H1 (cell line): ENCODE measurements around the gene PRR7. TPM values are rescaled to one million over a fixed set of nuclear protein-coding genes. Genes with fewer than 3 reads are reported as not detected.

Source experiments
- ASH2L ChIP-seq: fragments of 200-600, 300-600 bp; sonication (generic); IDR thresholded peaks from one replicate; pipeline ENCODE4 v1.7.1; 2017; ENCODE audit warnings: low read length
- GTF2F1 ChIP-seq: IDR thresholded peaks from 2 replicates; pipeline ENCODE4 v1.6.1; 2012; ENCODE audit warnings: low read depth, low read length, improper control_type of control experiment, borderline replicate concordance
- SAP30 ChIP-seq: fragments of 300-600 bp; sonication (generic); IDR thresholded peaks from 2 replicates; pipeline ENCODE4 v1.7.1; 2012; ENCODE audit warnings: low read length, moderate library complexity, mild to moderate bottlenecking, inconsistent platforms; ENCODE audit not compliant: insufficient read depth, insufficient replicate concordance
- polyA plus RNA-seq, 7 experiments: library from polyadenylated mRNA; depleted of rRNA in 3 of 7; stranded (reverse) in 5 of 7; unstranded in 2 of 7; fragments of >200 nt in 5 of 7; fragments of 200-250 nt in 2 of 7; gene quantifications; 1 replicate in 5 of 7; 2 replicates in 1 of 7; 4 replicates in 1 of 7; pipeline versions ENCODE4 v1.2.1 to v1.2.3, GENCODE V29; 2011 to 2013; ENCODE audit warnings: missing spikeins in 2 of 7, mixed read lengths in 2 of 7
- total RNA-seq: library from RNA; stranded (reverse); fragmentation: NEBNext Ultra II Directional; extraction: Animal tissue kit (Norgen Biotek cat#: 25700); gene quantifications from 2 replicates; pipeline ENCODE4 v1.2.1, GENCODE V29; 2021

Gene PRR7
- total and polyA plus RNA-seq, 2 of the 8 experiments (the other 6 are each of a cell fraction or from before 2014, with no cell fraction given): 8.0 to 11.8 TPM

DNA sequence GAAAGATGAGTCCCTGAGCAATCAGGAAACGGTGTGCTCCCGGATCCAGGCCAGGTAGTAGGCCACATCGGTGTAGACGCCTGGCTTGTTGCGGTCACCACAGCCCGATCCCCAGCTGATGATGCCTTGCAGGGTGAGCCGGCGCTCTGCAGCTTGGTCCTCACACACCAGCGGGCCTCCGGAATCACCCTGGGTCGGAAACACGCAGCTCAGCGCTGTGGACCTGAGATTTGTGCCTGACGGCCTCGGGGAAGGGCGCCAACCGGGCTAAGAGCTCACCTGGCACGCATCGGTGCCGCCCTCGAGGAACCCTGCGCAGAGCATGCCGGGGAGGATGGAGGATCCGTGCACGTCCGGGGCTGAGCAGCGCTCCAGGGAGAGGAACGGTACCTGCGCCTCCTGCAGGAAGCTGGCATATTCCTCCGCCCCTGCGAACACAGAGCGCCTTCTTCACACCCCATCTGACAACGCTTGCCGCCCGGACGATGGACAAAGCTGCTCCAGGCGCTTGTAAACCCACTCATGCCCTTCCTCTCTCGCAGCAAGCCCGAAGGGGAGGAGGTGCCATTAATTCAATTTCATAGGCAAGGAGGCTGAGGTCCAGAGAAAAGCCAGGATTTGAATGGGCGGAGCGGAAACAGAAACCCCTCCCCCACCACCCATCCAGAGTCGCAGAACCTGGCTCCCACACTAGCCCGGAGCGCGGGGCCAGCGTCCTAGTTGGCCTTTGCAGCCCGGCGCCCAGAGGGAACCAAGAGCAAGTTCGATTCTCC is 44.2 kb upstream of the PRR7 start (continued):
- TF ChIP-seq GTF2F1 (0 out of 2 replicates have a peak, but pooled peaks have one; percentile 30), ASH2L (peak; percentile 53), SAP30 (no peak)
